ENCODE data around the gene TMEM144. TPM values are rescaled to one million over a fixed set of nuclear protein-coding genes. Genes with fewer than 3 reads are reported as not detected.

Gene TMEM144
- total and polyA plus RNA-seq, 2 experiments from 2014 or later: 1.6 to 2.4 TPM

GRCh38 chr4:158163941-158164767 lies 46.1 kb upstream of the TMEM144 start:
- Histone ChIP-seq H4K20me1 (ENCODE audit: insufficient read depth) (no peaks in the 10 kb centered on the region), H3K27ac (no peak overlapping the region), H3K9ac (no peak overlapping the region), H3K4me2 (ENCODE audit: unreplicated experiment) (no peak overlapping the region), H3K36me3 (ENCODE audit: low read depth) (no peaks in the 10 kb centered on the region), H3K27me3 (replicated peaks; ENCODE audit: insufficient read depth) (no peaks in the 10 kb centered on the region), H2AFZ (no peak overlapping the region), H3K9me3 (ENCODE audit: low read depth) (no peaks in the 10 kb centered on the region), H3K9me2 (ENCODE audit: insufficient read depth) (no peaks in the 10 kb centered on the region), H3K79me2 (ENCODE audit: insufficient read depth) (peaks cover 6% of the 10 kb centered on the region; the same call in 1 of the 2 replicates), H3K4me1 (ENCODE audit: insufficient read depth) (peaks cover 23% of the 10 kb centered on the region), H3F3A (ENCODE audit: insufficient read depth) (peaks cover 16% of the 10 kb centered on the region), H3K4me3 (no peak overlapping the region)
- no peak for DNase-seq
- in situ Hi-C loops (cut with MboI): loop anchor here (10.0 to 25.0 kb wide), 2 partner anchors 169 to 952 kb away; partner anchors contain the start of gene GRIA2
- TF ChIP-seq EZH2phosphoT487 (IDR thresholded peaks at IDR 0.05; ENCODE audit: insufficient read depth, low read depth) (no peak), EZH2 (IDR thresholded peaks at IDR 0.05; ENCODE audit: insufficient read depth, poor library complexity, severe bottlenecking) (no peak)
- WGBS, 2 experiments (ENCODE audit: low coverage in 1 of 2, low lambda C conversion rate in 2 of 2, missing lambda C conversion rate in 2 of 2): 70 to 73% methylated on average over 10 of the region's 10 CpGs

- H3K27me3 ChIP-seq (replicated peaks; ENCODE audit: insufficient read depth): no peaks in the 10 kb centered on the region
- no peak overlapping the region for H2AFZ ChIP-seq
- in situ Hi-C loops (cut with MboI): loop anchor here (10.0 to 25.0 kb wide), 2 partner anchors 170 to 952 kb away; partner anchors contain the start of gene GRIA2
- H3K4me3 ChIP-seq: no peak overlapping the region
- no peaks in the 10 kb centered on the region for H4K20me1 ChIP-seq (ENCODE audit: insufficient read depth)
- no peak overlapping the region for H3K27ac ChIP-seq
- no peaks in the 10 kb centered on the region for H3K9me3 ChIP-seq (ENCODE audit: low read depth)
- H3K4me2 ChIP-seq (ENCODE audit: unreplicated experiment): no peak overlapping the region
- no peak overlapping the region for H3K9ac ChIP-seq
- H3F3A ChIP-seq (ENCODE audit: insufficient read depth): peaks cover 10% of the 10 kb centered on the region
- peaks cover 23% of the 10 kb centered on the region for H3K4me1 ChIP-seq (ENCODE audit: insufficient read depth)
- H3K79me2 ChIP-seq (ENCODE audit: insufficient read depth): peaks cover 6% of the 10 kb centered on the region; the same call in 1 of the 2 replicates
- no peaks in the 10 kb centered on the region for H3K9me2 ChIP-seq (ENCODE audit: insufficient read depth)
- no peak for DNase-seq
- no peak for TF ChIP-seq EZH2 (IDR thresholded peaks at IDR 0.05; ENCODE audit: insufficient read depth, poor library complexity, severe bottlenecking)
- no peak for TF ChIP-seq EZH2phosphoT487 (IDR thresholded peaks at IDR 0.05; ENCODE audit: insufficient read depth, low read depth)
- no peaks in the 10 kb centered on the region for H3K36me3 ChIP-seq (ENCODE audit: low read depth)
- 87 to 88% methylated on average over 3 of the region's 3 CpGs for WGBS, 2 experiments (ENCODE audit: low coverage in 1 of 2, low lambda C conversion rate in 2 of 2, missing lambda C conversion rate in 2 of 2)
Observed at GRCh38 chr4:158164768-158165213, 45.5 kb upstream of the TMEM144 start.

- H3K79me2 ChIP-seq (ENCODE audit: insufficient read depth): peaks cover 6% of the 10 kb centered on the region; the same call in 1 of the 2 replicates
- no peak overlapping the region for H3K4me2 ChIP-seq (ENCODE audit: unreplicated experiment)
- DNase-seq: no peak
- TF ChIP-seq EZH2 (IDR thresholded peaks at IDR 0.05; ENCODE audit: insufficient read depth, poor library complexity, severe bottlenecking) (no peak), EZH2phosphoT487 (IDR thresholded peaks at IDR 0.05; ENCODE audit: insufficient read depth, low read depth) (no peak)
- no peak overlapping the region for H2AFZ ChIP-seq
- H3K9me3 ChIP-seq (ENCODE audit: low read depth): no peaks in the 10 kb centered on the region
- H3K27ac ChIP-seq: no peak overlapping the region
- H3K9ac ChIP-seq: no peak overlapping the region
- in situ Hi-C loops (cut with MboI): loop anchor here (10.0 to 25.0 kb wide), 2 partner anchors 172 to 954 kb away; partner anchors contain the start of gene GRIA2
- WGBS, 2 experiments (ENCODE audit: low coverage in 1 of 2, low lambda C conversion rate in 2 of 2, missing lambda C conversion rate in 2 of 2): 75 to 79% methylated on average over 2 of the region's 2 CpGs
- peaks cover 21% of the 10 kb centered on the region for H3K4me1 ChIP-seq (ENCODE audit: insufficient read depth)
- H3K4me3 ChIP-seq: no peak overlapping the region
- H3K36me3 ChIP-seq (ENCODE audit: low read depth): no peaks in the 10 kb centered on the region
- no peaks in the 10 kb centered on the region for H3K9me2 ChIP-seq (ENCODE audit: insufficient read depth)
- no peaks in the 10 kb centered on the region for H4K20me1 ChIP-seq (ENCODE audit: insufficient read depth)
- peaks cover 10% of the 10 kb centered on the region for H3F3A ChIP-seq (ENCODE audit: insufficient read depth)
- no peaks in the 10 kb centered on the region for H3K27me3 ChIP-seq (replicated peaks; ENCODE audit: insufficient read depth)
Observed at GRCh38 chr4:158166701-158167100, 43.6 kb upstream of the TMEM144 start.

GRCh38 chr4:158168606-158169005 lies 41.7 kb upstream of the TMEM144 start:
- no peak overlapping the region for H3K4me2 ChIP-seq (ENCODE audit: unreplicated experiment)
- peaks cover 6% of the 10 kb centered on the region; the same call in 1 of the 2 replicates for H3K79me2 ChIP-seq (ENCODE audit: insufficient read depth)

More at GRCh38 chr4:158168606-158169005, 41.7 kb upstream of the TMEM144 start:
- DNase-seq: no peak
- Histone ChIP-seq H3K9ac (no peak overlapping the region), H3K9me2 (ENCODE audit: insufficient read depth) (no peaks in the 10 kb centered on the region), H3K27ac (no peak overlapping the region), H3F3A (ENCODE audit: insufficient read depth) (no peaks in the 10 kb centered on the region; the same call in 1 of the 2 replicates), H2AFZ (no peak overlapping the region), H3K9me3 (ENCODE audit: low read depth) (no peaks in the 10 kb centered on the region), H3K27me3 (replicated peaks; ENCODE audit: insufficient read depth) (no peaks in the 10 kb centered on the region), H3K4me3 (no peak overlapping the region; the same call in 1 of the 2 replicates), H4K20me1 (ENCODE audit: insufficient read depth) (no peaks in the 10 kb centered on the region), H3K4me1 (ENCODE audit: insufficient read depth) (peaks cover 25% of the 10 kb centered on the region), H3K36me3 (ENCODE audit: low read depth) (no peaks in the 10 kb centered on the region)
- in situ Hi-C loops (cut with MboI): loop anchor here (10.0 to 25.0 kb wide), 2 partner anchors 174 to 956 kb away; partner anchors contain the start of gene GRIA2
- 95 to 96% methylated on average over 5 of the region's 5 CpGs for WGBS, 2 experiments (ENCODE audit: low coverage in 1 of 2, low lambda C conversion rate in 2 of 2, missing lambda C conversion rate in 2 of 2)
- TF ChIP-seq EZH2phosphoT487 (IDR thresholded peaks at IDR 0.05; ENCODE audit: insufficient read depth, low read depth): no peak
- no peak for TF ChIP-seq EZH2 (IDR thresholded peaks at IDR 0.05; ENCODE audit: insufficient read depth, poor library complexity, severe bottlenecking)

Measured in GM23248 (cell line).